ENCODE results near the gene ZNF385A. TPM values are rescaled to one million over a fixed set of nuclear protein-coding genes. Genes with fewer than 3 reads are reported as not detected.
"Not testable (repeated sequence)": the region's sequence is repeated elsewhere in the genome, so short reads cannot be mapped to it uniquely, and the experiment has no call there.

The ZNF385A gene
- total RNA-seq, 1 experiment from 2014 or later: 5.4 TPM

DNA sequence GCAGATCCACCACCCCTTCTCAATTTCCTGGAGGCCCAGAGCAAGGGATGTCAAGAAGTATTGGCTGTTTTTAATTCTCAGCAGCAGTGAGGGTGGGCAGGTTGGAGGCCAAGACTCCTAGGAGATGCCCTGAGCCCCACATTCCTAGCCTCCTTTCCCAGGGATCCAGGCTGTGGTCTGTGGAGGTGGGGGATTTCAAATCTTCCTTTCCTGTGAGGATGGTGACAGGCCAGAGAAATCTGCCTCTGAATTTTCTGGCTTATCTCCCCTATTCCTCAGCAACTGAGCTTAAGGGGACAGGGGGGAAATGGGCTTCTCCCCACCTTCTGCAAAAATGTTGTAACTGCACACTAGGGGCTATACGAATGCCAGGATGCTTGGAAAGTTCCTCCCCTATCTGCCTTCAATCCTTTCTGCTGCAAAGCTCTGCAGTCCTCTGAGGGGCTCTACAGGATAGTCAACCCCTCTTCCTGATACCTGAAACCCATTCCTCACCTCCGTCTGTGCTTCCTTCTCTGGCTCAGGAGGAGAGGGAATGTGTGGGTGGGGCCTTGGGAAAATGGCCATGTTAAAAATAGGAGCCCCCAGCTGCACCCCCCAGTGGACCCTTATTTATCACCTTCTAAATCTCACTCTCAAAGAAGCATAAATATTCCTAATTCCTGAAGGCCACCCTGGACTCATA lies 26.9 kb downstream of the ZNF385A start:
- no peak for DNase-seq (ENCODE audit: low read depth)

- no peak for DNase-seq (ENCODE audit: low read depth)
These were observed 27.6 kb downstream of the ZNF385A start for GRCh38 chr12:54356951-54357356.

GRCh38 chr12:54356228-54356627 lies 28.3 kb downstream of the ZNF385A start:
- DNase-seq (ENCODE audit: low read depth): no peak

DNA sequence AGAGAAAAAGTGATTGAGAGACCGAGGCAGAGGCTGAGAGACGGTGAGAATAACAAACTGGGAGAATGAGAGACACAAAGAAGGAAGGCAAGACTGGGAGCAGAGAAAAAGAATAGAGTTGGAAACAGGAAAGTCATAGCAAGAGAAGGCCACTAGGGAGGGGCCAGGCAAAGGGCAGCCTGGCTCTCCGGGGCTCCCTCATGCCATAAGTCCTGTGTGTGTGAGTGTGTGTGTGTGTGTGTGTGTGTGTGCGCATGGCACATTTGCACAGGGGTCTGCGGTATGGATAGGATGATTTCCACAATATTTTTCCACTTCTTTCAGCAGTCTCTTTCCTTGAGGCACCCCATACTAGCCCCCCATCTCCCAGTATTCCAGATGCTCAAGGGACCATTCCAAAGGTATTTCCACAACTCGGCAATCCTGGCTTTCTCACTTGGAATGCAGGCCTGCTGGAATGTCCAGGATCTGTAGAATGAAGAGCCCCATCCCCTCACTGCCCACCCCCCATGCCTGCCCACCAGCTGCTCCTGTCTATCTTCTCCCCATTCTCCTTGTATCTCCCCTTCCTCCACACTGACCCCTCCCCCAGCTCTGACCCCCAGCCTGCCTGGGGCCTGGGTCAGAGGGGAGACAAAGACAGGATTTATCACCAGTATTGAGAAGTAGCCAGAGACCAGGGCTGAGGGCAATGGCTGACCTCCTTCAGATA lies 29.3 kb downstream of the ZNF385A start:
- DNase-seq (ENCODE audit: low read depth): no peak

DNA sequence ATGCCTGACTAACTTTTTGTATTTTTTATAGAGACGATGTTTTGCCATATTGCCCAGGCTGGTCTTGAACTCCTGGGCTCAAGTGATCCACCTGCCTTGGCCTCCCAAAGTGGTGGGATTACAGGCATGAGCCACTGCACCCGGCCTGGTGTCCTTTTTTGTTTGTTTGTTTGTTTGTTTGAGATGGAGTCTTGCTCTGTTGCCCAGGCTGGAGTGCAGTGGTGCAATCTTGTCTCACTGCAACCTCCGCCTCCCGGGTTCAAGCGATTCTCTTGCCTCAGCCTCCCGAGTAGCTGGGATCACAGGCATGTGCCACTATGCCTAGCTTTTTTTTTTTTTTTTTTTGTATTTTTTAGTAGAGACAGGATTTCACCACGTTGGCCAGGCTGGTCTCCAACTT lies 30.3 kb downstream of the ZNF385A start:
- DNase-seq (ENCODE audit: low read depth): not testable (repeated sequence)

- DNase-seq (ENCODE audit: low read depth): no peak
These were observed 31.4 kb downstream of the ZNF385A start for GRCh38 chr12:54352891-54353874.

GRCh38 chr12:54352022-54352531 lies 32.5 kb downstream of the ZNF385A start:
- no peak for DNase-seq (ENCODE audit: low read depth)

- no peak for DNase-seq (ENCODE audit: low read depth)
These were observed 33.2 kb downstream of the ZNF385A start for GRCh38 chr12:54351341-54351740.

DNA sequence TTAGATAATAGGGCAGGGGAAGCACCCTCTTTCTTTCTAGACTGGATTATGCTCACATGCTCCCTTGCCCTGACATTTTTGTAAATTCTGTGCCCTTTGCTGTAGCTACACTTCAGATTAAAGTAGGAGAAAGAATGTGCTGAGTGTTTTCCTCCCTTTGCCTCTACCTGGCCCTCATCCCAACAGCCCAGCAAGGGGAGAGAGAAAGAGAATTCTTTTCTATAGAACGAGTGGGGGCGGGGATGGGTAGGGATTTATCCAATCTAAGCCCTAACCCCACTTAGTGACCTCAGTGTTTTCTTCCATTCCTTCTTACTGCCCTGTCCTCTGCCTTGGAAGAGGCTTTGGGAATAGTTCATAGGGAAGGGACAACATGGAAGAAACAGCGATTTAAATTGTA lies 33.8 kb downstream of the ZNF385A start:
- no peak for DNase-seq (ENCODE audit: low read depth)

DNA sequence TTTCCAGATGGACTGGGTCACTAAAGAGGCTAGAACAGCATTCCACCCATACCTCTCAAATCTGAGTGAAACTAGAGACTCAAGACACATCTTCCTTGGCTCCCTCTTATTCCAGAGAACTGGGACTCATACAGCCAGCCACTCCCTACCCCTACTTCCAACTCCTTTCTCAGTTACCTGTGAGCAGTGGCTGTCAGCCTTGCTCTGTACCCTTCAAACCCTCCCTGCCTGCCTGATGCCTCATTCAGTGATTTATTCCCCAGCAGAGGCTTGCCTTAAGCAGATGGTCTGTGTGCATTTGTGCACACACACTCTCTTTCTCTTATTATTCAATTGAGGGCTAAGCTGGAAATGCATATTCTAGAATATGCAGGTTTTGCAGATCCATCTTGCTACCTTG lies 34.9 kb downstream of the ZNF385A start:
- no peak for DNase-seq (ENCODE audit: low read depth)

- no peak for DNase-seq (ENCODE audit: low read depth)
These were observed 35.5 kb downstream of the ZNF385A start for GRCh38 chr12:54349036-54349435.

GRCh38 chr12:54341378-54342300 lies 42.9 kb downstream of the ZNF385A start:
- DNase-seq (ENCODE audit: low read depth): no peak

DNA sequence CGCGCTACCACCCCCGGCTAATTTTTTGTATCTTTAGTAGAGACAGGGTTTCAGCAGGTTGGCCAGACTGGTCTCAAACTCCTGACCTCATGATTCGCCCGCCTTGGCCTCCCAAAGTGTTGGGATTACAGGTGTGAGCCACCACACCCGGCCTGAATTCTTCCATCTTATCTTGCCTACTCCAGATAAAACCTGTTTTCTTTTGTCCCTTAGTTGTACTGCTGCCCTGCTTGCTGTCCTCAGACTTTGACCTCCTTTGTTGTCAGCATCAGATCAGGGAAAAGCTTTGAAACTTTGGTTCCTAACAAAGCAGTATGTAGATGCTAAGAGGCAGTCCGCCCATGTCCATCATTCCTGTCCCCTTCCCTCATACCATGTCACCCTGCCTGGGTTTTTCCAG lies 43.7 kb downstream of the ZNF385A start:
- DNase-seq (ENCODE audit: low read depth): no peak

GRCh38 chr12:54338698-54339296 lies 45.7 kb downstream of the ZNF385A start:
- no peak for DNase-seq (ENCODE audit: low read depth)

DNA sequence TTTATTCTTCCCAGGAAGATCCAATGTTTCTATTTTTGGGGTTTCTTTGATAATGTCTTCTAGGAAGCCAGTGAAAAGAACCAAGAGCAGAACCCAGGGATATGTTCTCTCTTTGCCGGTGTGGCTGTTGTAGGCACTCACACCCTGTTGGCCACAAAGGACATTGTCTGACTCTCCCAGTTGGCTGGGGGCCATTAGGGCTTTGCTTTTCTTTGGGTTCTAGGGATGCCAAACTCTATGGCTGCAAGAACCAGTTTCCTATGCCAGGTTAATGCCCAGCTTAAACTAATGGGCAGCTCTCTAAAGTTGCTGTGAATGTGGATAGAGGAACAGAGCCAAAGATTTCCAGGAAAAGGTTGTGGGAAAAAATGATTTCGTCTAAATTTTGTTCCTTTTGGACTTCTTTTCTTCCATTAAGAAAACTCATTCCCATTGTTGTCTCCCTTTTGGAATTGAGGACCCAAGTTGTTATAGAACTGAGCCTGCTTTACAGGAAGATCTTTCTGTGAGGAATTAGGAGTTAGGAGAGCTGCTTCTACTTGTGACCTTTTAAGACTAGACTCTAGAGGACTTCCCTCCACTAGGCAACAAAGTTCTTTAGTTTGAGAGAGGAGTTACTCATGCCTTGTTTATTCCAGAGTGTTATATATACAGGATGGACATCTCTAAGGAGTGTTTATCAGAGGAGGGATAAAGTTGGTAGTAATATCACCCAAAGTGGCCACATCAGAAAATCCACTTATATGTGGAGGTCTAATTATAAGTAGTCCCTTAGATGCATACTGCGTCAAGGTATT lies 46.5 kb downstream of the ZNF385A start:
- no peak for DNase-seq (ENCODE audit: low read depth)

GRCh38 chr12:54337280-54337842 lies 47.2 kb downstream of the ZNF385A start:
- no peak for DNase-seq (ENCODE audit: low read depth)

DNA sequence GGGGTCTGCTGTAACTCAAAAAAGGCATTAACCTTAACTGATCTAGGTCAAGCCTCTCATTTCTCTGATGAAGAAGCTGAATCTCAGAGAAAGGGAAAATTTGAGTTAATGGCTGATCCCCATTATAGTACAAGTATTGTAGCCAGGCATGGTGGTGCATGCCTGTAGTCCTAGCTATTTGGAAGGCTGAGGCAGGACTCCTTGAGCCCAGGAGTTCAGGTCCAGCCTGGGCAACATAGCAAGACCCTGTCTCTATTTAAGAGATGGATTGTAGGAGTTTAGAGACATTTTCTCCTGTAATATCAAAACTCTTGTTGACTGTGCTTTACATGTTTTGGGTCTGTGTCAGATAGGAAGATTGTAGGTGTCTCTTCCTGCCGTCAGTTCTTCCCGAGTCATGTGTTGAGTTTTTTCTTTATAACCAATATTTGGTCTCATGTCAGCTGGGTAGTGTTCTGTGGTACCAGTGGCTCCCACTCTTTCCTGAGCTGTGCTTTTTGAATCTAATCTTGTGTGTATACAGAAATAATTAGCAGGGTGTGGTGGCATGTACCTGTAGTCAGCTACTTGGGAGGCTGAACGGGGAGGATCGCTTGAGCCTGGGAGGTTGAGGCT lies 51.0 kb downstream of the ZNF385A start:
- DNase-seq (ENCODE audit: low read depth): no peak

DNA sequence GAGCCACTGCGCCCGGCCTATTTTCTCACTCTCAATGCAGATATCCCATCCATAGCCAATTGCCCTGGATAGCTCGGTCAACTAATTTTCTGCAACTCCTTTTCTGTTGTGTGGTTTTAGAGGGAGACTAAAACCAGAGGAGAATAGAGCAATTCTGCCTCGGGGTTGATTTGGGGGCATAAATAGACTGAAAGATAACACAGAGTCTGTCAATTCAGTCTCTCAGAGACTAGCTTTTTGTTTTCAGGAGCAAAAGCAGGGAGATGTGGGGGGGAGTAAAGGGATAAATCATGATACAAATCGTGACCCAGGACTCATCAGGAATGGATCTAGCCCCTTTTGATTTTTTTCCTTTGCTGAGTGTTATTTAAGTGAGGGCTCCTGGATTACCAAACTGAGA lies 53.1 kb downstream of the ZNF385A start:
- DNase-seq (ENCODE audit: low read depth): no peak

DNA sequence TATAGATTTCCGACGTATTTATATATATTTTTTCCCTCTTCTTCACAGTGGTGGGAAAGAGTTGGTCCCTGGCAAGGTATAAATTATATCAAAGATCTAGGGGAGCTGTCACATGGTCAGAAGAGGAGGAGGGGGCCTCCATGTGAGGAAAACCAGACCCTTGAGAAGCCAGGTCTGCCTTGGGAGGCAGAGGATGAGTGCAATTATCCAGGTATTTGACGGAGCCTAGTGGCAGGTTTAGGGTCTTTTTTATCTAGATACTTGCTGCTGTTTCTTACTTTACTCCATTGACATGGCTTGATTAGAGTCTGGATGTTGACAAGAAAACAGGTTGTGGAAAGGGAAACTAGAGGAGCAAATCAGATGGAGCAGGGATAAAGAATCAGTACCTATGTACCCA lies 54.1 kb downstream of the ZNF385A start:
- DNase-seq (ENCODE audit: low read depth): no peak

Measured in HT1080 (cell line).